Adrenal gland (tissue), 5 donors: ENCODE measurements around the gene TMEM204.

Experiments used
- CTCF ChIP-seq, 6 experiments: fragments of 450-650 bp in 4 of 6; fragments of 200-600 bp in 2 of 6; sonication (generic) in 1 of 6; IDR thresholded peaks; 1 replicate in 5 of 6; 2 replicates in 1 of 6; pipeline versions ENCODE4 v1.5.1 to v1.8.0; 2016 to 2021; ENCODE audit warnings: antibody characterized with exemption in 6 of 6, mild to moderate bottlenecking in 2 of 6, moderate library complexity in 1 of 6
- POLR2A ChIP-seq, 2 donors: fragments of 450-650 bp; IDR thresholded peaks; one replicate each; pipeline ENCODE4 v1.6.1; 2017; ENCODE audit warnings: antibody characterized with exemption in 2 of 2, mild to moderate bottlenecking in 2 of 2, moderate library complexity in 1 of 2
- donor health status: DM: no; HTN: no; CAD: no.

GRCh38 chr16:1573301-1573700 lies 39.8 kb downstream of the TMEM204 start:
- TF ChIP-seq CTCF (IDR thresholded peaks at IDR 0.05) (no peak), POLR2A (IDR thresholded peaks at IDR 0.05) (no peak)
